Heart left ventricle (tissue), 16 donors: Measurements from ENCODE around the gene KDM7A. TPM values are rescaled to one million over a fixed set of nuclear protein-coding genes. Genes with fewer than 3 reads are reported as not detected.

ENCODE experiments used
- ATAC-seq, 4 donors: fragments of 200-7000 bp; cut with Tn5 transposase; one replicate each; pipeline ENCODE4 v1.9.1; 2020 to 2022; ENCODE audit warnings: moderate library complexity in 4 of 4, mild to moderate bottlenecking in 3 of 4, moderate number of reproducible peaks in 1 of 4
- DNase-seq, 5 donors: peaks; one replicate each; pipeline ENCODE4 v3.0.0-alpha.2; 2020
- H3K27ac ChIP-seq, 12 donors: fragments of 200-600 bp; sonication (generic) in 4 of 12; one replicate each; pipeline versions ENCODE4 v1.5.0 to v1.8.0; 2016 to 2022; ENCODE audit warnings: mild to moderate bottlenecking in 2 of 12
- H3K27me3 ChIP-seq, 9 donors: fragments of 200-600 bp; sonication (generic) in 2 of 9; one replicate each; pipeline versions ENCODE4 v1.5.1 to v1.8.0; 2016 to 2022; ENCODE audit warnings: mild to moderate bottlenecking in 3 of 9
- H3K36me3 ChIP-seq, 9 donors: fragments of 200-600 bp; sonication (generic) in 2 of 9; one replicate each; pipeline versions ENCODE4 v1.5.0 to v1.8.0; 2018 to 2022; ENCODE audit warnings: mild to moderate bottlenecking in 2 of 9
- H3K4me1 ChIP-seq, 12 donors: fragments of 200-600 bp; sonication (generic) in 4 of 12; one replicate each; pipeline versions ENCODE4 v1.5.0 to v1.8.0; 2016 to 2022; ENCODE audit warnings: mild to moderate bottlenecking in 3 of 12
- H3K4me3 ChIP-seq, 12 donors: fragments of 200-600 bp; sonication (generic) in 4 of 12; one replicate each; pipeline versions ENCODE4 v1.5.0 to v1.8.0; 2017 to 2022; ENCODE audit warnings: mild to moderate bottlenecking in 9 of 12, moderate library complexity in 4 of 12
- H3K9me3 ChIP-seq, 12 donors: fragments of 200-600 bp; sonication (generic) in 4 of 12; one replicate each; pipeline versions ENCODE4 v1.5.0 to v1.8.0; 2016 to 2022; ENCODE audit warnings: mild to moderate bottlenecking in 1 of 12
- POLR2A ChIP-seq, 2 donors: fragments of 450-650 bp; IDR thresholded peaks; one replicate each; pipeline ENCODE4 v1.6.1; 2017; ENCODE audit warnings: antibody characterized with exemption in 2 of 2, mild to moderate bottlenecking in 2 of 2, moderate library complexity in 2 of 2
- WGBS, 4 donors: extraction: QIAGEN DNeasy Blood & Tissue Kit in 2 of 4; methylation state at CpG; one replicate each; pipeline versions ENCODE4 v1.1.5 to v1.1.7; 2013 to 2018; 5-methylcytosine and 5-hydroxymethylcytosine counted together
- intact Hi-C, 10 donors: fragments of 100-400 bp; cut with DNase I; formaldehyde crosslinking; loops; one replicate each; pipeline versions ENCODE4 v1.11.1 to v1.14.2; 2022
- polyA plus RNA-seq, 2 donors: library from polyadenylated mRNA; stranded (reverse); fragments of 200-250 nt; gene quantifications; one replicate each; pipeline ENCODE4 v1.2.3, GENCODE V29; 2013
- total RNA-seq, 9 donors: library from RNA; depleted of rRNA in 2 of 9; stranded (reverse); fragments of >200 nt in 2 of 9; fragmentation: NEBNext Ultra II Directional in 3 of 9; extraction: Animal tissue kit (Norgen Biotek cat#: 25700) in 3 of 9; gene quantifications; one replicate each; pipeline versions ENCODE4 v1.1.0 to v1.2.4, GENCODE V29; 2016 to 2023
- TF ChIP-seq, protein P1 (sequence below), 12 donors: fragments of 200-600 bp; sonication (generic) in 4 of 12; IDR thresholded peaks; one replicate each; pipeline versions ENCODE4 v1.5.0 to v1.8.0; 2018 to 2022; ENCODE audit warnings: antibody characterized with exemption in 12 of 12, mild to moderate bottlenecking in 5 of 12
- donor health status: ischemic (EF 13 %, LVEDD 7.1; RV severe dilation, severe dysfunction).
- donor health status: healthy with polysubstance abuse.
- donor health status: DM: no; HTN: yes; CAD: no.
- donor health status: DM: no; HTN: no; CAD: no.
- donor health status: ischemic (EF 25% LVEDD 6.9; RV normal size, moderate dysfunction).
- donor health status: ischemic (EF 25% LVEDD 5.7; RV mildly dilated, moderate dysfunction).
- donor health status: healthy.
- donor health status: DM: yes; HTN: yes; CAD: no.
- donor health status: ischemic (EF 35%, LVEDD 5.7; RV mildly dilated, moderate dysfunction).
- donor health status: nonischemic (EF 11% LVEDD 7.7; RV severe dilation, severe dysfunction).
- donor health status: DM: yes; HTN: yes; CAD: no.
- donor health status: PGD.
- donor health status: ischemic (EF 29% LVEDD 5.4; RV normal size, mild dysfunction).
- donor health status: nonischemic (EF 23%, LVEDD 6.1; RV moderate dilation, normal function).

Gene KDM7A
- total and polyA plus RNA-seq, 11 donors = 3.0 to 18.7 (median 9.1) TPM

DNA sequence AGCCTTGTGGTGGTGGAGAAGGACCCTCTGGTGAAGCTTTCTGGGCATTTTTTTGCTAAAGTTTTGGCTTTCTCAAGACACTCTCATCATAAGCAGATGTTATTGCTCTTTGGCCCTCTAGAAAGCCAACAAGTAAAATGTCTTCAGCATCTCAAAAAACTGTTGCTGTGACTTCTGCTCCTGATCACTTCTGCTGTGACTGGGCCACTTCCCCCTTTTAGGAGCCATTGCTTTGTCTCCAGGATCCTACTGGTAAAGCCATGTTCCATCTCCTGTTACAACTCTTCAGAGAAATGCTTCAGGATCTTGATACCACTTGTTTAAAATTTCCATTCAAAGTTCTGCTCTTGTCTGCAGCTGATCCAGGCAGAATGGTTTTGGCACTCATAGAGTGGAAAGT, 125.0 kb downstream of the KDM7A start:
- Histone ChIP-seq H3K4me1 (peaks cover 0 to 54% (median 10%) of the 10 kb centered on the region in 12 donors), H3K9me3 (no peaks in the 10 kb centered on the region), H3K27ac (no peak overlapping the region), H3K36me3 (peaks cover 0 to 70% (median 28%) of the 10 kb centered on the region in 9 donors), H3K27me3 (no peaks in the 10 kb centered on the region), H3K4me3 (no peak overlapping the region)
- TF ChIP-seq POLR2A (IDR thresholded peaks at IDR 0.05) = no peak
- TF ChIP-seq, protein P1, sequence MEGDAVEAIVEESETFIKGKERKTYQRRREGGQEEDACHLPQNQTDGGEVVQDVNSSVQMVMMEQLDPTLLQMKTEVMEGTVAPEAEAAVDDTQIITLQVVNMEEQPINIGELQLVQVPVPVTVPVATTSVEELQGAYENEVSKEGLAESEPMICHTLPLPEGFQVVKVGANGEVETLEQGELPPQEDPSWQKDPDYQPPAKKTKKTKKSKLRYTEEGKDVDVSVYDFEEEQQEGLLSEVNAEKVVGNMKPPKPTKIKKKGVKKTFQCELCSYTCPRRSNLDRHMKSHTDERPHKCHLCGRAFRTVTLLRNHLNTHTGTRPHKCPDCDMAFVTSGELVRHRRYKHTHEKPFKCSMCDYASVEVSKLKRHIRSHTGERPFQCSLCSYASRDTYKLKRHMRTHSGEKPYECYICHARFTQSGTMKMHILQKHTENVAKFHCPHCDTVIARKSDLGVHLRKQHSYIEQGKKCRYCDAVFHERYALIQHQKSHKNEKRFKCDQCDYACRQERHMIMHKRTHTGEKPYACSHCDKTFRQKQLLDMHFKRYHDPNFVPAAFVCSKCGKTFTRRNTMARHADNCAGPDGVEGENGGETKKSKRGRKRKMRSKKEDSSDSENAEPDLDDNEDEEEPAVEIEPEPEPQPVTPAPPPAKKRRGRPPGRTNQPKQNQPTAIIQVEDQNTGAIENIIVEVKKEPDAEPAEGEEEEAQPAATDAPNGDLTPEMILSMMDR (IDR thresholded peaks at IDR 0.05) = no peak
- DNase-seq = no peak
- intact Hi-C loops = no loop called here
- no peak for ATAC-seq

DNA sequence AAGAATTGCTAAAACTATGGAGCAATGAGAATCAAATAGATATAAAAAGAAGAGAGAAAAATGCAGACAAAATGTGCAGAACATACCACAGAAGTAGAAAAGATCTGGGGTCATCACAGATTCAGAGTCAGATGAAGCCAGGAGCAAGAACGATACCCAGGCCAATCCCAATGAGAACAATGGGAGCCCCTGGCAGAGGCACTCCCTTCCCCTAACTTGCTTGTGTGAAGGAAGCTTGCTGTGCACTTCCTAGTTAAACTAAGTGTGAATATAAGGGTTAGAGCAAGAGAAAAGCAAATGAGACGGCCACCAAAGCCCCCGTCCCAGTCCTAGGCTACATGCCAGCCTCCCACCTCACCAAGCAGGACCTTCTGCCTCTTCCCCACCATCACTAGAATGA, 126.7 kb downstream of the KDM7A start:
- H3K27ac ChIP-seq = peak overlapping the region in 10 of 12 donors; percentile 3 to 64 (median 38)
- H3K36me3 ChIP-seq = peaks cover 0 to 70% (median 41%) of the 10 kb centered on the region in 9 donors
- H3K4me1 ChIP-seq = peaks cover 0 to 46% (median 10%) of the 10 kb centered on the region in 12 donors
- DNase-seq (no peak), ATAC-seq (peak in 3 of 4 donors; percentile 32 to 48 (median 33))
- H3K9me3 ChIP-seq = no peaks in the 10 kb centered on the region
- no peaks in the 10 kb centered on the region for H3K27me3 ChIP-seq
- TF ChIP-seq POLR2A (IDR thresholded peaks at IDR 0.05) = no peak
- TF ChIP-seq, protein P1 (IDR thresholded peaks at IDR 0.05) = no peak
- intact Hi-C loops = no loop called here
- H3K4me3 ChIP-seq = no peak overlapping the region
- 66 to 76% (median 71%) methylated on average over 3 of the region's 3 CpGs for WGBS, 4 donors

DNA sequence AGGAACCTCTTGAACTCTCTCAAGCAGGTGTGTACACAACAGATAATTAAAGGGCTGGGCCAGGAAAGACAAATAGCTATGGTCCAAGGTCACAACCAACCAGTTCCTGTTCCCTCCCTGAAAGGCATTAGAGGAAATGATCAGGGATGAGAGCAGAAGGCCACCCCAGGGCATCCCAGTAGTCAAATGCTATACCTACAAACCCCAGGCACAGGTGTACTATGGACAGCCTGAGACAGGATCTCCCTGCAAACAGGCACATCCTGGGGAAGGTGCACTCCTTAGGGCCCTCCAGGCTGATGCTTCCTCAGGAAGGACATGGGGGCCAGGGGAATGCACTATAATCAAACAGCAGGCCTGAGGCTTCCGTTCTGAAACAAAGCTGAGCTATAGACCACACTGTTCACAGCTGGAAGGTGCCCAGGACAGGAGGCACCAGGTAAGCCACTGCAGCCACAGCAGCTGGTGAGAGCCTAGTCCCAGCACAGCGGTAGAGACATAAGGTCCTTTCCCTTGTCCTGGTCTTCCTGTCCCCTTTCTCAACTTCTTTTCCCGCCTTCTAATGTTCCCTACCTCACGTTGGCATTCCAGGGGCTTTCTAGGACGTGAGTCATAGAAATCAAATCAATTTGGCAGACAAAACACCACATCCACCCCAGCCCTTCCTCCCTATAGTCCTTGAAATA, 127.3 kb downstream of the KDM7A start:
- DNase-seq (no peak), ATAC-seq (peak; percentile 23 to 62 (median 44))
- H3K9me3 ChIP-seq = no peaks in the 10 kb centered on the region
- 45 to 70% (median 59%) methylated on average over 5 of the region's 5 CpGs for WGBS, 4 donors
- no peak overlapping the region for H3K4me3 ChIP-seq
- TF ChIP-seq POLR2A (IDR thresholded peaks at IDR 0.05) = no peak
- TF ChIP-seq, protein P1 (IDR thresholded peaks at IDR 0.05) = no peak
- peak overlapping the region in 11 of 12 donors; percentile 3 to 60 (median 46) for H3K27ac ChIP-seq
- no peaks in the 10 kb centered on the region for H3K27me3 ChIP-seq
- intact Hi-C loops = no loop called here
- H3K4me1 ChIP-seq = peaks cover 0 to 45% (median 10%) of the 10 kb centered on the region in 12 donors
- peaks cover 0 to 71% (median 41%) of the 10 kb centered on the region in 9 donors for H3K36me3 ChIP-seq

DNA sequence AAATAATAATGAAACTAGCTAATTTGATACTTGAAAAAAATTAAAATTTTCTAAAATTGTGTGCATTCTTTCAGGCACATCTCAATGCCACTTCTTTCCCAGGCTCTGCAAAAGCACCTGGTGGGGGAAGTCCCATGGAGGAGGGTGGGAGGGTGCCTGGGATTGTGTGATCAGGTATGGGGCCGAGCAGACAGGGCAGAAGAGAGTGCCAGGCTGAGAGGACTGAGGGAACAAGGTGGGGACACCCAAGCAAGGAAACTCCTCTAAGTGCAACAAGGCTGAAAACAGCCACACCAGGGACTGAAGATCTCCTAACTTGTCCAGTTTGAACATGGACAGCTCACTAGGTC, 127.8 kb downstream of the KDM7A start:
- Histone ChIP-seq H3K27ac (peak overlapping the region in 11 of 12 donors; percentile 3 to 60 (median 46)), H3K36me3 (peaks cover 0 to 71% (median 39%) of the 10 kb centered on the region in 9 donors), H3K9me3 (no peaks in the 10 kb centered on the region), H3K4me1 (peaks cover 0 to 41% (median 10%) of the 10 kb centered on the region in 12 donors), H3K4me3 (no peak overlapping the region), H3K27me3 (no peaks in the 10 kb centered on the region)
- TF ChIP-seq, protein P1 (IDR thresholded peaks at IDR 0.05) = no peak
- TF ChIP-seq POLR2A (IDR thresholded peaks at IDR 0.05) = no peak
- ATAC-seq (peak in 1 of 4 donors; percentile 6), DNase-seq (no peak)
- intact Hi-C loops = no loop called here
- 44 to 62% (median 53%) methylated on average over 1 of the region's 1 CpG for WGBS, 4 donors
